Glomerular endothelial cell (primary cell): ENCODE results near the gene HOXA9. TPM values are rescaled to one million over a fixed set of nuclear protein-coding genes. Genes with fewer than 3 reads are reported as not detected.

Experiments used
- DNase-seq: peaks from one replicate; pipeline ENCODE4 v3.0.0-alpha.2; 2011; ENCODE audit warnings: low read depth, low spot score; ENCODE audit errors: extremely low read depth
- total RNA-seq: library from RNA; depleted of rRNA; stranded (reverse); fragments of >200 nt; gene quantifications from 2 replicates; pipeline ENCODE4 v1.2.3, GENCODE V29; 2015

HOXA9 gene
- total RNA-seq, 1 donor from 2014 or later: 36.1 TPM

DNA sequence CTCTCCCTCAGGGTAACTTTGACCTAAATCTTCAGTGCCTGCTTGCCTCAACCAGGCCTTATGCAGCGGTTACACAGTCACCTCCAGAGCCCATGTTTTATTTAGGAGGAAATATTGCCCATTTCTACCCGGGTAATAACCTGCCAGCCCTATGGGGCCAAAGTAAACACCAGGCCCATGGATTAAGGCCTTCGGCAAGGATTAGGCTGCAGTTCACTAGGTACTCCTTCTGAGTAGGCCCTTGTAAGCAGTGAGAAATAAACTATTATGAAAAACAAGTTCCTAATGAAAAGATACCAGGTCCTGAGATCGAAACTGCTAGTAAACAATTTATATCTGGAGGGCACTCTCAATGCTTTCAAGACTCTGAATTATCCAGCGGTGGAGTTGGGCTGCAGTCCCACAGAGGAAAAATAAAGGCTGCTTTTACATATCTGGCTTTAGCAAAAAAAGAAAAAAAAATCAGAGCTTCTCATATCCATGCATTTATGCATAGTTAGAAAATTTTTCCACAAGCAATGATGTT is 12.5 kb upstream of the HOXA9 start:
- no peak for DNase-seq

DNA sequence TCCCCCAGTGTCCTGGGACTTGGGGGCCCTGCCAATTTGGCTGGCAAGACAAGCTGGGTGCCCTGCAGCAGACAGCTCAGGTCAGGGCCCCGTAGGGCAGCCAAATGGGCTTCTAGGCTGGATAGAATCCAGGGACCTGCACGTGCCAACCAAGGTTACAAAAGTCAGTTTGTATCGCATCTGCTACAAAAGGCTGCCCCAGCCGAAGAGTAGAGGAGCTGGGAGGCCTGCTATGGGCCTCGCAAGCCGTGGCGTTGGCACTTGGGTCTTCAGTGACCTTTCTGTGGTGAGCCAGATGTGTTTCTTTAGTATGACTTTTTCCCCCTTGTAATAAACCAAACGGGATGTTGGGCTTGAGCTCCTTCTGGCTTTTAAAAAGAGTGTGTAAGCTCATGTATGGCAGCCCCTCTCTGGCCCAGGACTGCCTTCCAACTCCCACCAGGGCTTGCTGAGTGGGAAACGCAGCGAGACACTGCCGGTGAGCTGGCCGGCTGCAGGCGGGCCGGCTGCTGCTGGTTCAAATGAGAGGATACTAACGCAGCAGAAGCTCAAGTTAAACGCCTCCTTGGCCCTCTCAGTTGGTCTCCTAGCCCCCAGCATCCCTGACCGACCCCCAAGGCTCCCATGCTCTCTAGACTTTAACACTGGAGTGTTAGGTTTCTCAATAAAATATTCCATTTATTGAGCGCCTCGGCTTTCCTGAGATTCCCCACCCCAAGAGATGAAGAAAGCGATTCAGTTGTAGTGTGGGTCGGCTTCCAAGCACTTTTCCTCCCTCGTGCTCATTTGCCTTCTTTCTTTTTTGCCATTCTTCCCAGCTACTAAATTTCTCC is 11.8 kb upstream of the HOXA9 start:
- no peak for DNase-seq

DNA sequence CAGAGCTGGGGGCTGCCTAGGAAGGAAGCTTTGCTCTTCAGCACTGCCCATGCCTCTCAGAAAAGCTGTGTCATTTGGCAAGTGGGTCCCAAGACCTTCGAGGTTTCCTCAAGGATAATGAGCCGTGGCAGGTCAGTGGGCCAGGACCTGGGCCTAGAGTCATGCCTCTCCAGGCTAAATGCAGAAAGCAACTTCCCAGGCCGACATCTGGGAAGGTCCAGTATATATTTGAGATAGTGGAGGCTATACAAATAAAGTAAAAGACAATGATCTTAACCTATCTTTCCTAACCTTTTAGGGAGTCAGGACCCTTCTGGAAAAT is 11.1 kb upstream of the HOXA9 start:
- DNase-seq: no peak

DNA sequence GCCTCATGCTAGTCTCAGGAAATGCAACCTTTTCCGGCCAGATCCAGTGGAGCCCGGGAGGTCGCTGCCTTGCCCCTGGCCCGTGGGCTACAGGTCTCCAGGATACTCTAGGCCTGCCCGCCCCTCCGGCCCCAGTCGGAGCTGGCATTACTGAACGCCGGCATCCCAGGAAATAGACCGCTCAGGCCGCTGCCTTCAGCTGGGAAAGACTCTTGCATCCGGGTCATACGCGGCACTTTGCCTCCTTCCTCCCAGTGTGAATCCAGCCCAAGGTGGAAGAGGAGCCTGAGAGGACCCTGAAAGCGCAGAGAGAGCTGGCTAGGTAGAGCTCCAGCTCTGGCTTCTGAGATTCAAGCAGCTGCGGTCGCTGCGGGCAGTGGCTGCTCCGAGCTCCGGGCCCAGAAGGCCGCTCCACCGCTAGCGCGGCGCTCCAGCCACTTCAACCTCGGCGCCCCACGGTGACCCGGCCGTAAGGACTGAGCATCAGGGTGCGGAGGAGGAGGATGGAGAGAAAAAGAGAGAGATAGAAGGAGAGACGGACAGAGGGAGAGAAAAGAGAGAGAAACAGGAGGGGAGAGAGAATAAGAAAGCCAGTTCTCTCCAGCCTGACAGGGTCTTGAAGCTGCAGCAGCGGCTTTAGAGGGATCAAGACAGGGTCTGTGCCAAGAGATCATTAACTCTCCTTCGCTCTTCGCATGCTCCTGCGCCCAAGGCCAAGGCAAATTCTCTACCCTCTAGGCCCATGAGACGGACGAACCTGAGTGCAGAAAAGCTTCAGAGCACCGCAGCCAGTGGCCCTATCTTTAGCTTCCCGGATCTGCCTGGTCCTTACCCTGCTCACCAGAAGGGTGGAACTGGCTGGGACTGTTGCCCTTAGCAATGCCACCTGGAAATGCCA is 10.5 kb upstream of the HOXA9 start:
- no peak for DNase-seq

DNA sequence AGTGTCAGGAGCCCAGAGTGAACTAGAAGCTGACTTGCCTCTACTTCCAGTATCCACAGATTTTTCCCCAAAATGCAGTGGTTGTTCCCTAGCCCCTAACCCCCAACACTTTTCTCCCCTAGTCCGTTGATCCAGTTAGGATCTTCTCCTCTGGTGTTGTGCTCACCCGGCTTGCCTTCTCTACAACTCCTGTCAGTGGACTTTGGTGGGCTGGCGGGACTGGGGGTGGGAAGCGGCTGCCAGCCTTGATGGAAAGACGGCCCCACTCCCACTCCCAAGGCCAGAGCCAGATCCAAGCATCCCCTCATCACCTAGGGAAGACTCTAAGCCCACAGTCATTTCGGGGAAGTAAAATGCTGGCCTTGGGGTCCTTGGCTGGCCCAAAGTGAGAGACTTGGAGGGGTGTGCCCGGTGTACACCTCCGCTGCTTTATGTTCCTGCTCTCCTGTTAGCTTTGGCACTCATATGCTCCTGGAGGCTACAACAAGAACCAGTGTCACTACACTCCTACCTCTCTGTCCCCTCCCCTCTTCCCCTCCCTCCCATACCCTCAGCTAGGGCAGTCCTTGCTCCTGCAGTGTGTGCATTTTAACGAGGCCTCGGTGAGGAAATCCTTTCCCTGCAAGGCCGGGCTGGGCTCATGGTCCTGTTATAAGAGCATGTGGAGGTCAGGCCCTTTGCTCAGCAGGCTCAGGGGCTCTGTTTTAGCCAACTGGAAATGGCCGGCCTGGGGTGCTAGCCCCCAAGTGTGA is 9.7 kb upstream of the HOXA9 start:
- no peak for DNase-seq

DNA sequence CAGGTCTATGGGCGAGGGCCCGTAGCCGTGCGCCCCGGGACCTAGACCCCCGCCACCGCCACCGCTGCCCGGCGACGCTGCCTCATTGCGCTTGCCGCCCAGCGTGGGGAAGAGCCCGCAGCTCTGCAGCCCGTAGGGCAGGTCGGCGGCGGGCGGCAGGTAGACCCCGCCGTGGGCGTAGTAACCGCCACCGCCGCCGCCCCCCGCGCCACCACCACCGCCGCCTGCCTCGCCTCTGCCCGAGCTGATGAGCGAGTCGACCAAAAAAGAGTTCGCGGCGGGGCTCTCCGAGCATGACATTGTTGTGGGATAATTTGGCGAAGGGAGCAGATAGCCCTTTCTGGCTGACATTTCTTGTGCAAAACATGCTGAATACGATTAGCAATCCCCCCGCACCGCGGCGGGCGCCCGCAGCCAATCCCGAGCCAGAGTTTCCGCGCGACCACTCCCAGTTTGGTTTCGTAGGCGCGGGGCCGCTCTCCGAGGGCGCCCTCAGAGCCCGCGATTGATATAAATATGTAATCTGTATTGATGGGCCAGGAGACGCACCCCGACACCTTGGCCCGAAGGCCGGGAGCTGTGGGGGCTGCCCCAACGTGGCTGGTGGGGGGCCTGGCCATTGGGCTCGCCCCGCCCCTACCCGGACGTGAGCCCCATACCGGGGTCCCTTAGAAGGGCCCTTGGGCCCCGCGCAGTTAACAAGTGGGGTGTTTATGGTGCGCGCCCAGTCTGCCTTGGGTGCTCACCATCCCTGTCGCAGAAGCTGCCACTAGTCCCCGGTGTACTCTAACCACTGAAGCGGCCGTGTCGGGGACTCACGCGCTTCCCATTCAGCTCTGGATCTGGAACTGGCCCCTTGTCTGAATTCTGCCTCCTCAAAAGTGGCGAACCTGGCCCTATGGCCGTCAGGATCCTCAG is 8.9 kb upstream of the HOXA9 start, which contains the start of gene HOXA10:
Gene HOXA10, minus strand, starts transcription at position 365 of the 918 bp plus-strand sequence. Its CDS starts 14 bp downstream, at position 351.
- DNase-seq: no peak

DNA sequence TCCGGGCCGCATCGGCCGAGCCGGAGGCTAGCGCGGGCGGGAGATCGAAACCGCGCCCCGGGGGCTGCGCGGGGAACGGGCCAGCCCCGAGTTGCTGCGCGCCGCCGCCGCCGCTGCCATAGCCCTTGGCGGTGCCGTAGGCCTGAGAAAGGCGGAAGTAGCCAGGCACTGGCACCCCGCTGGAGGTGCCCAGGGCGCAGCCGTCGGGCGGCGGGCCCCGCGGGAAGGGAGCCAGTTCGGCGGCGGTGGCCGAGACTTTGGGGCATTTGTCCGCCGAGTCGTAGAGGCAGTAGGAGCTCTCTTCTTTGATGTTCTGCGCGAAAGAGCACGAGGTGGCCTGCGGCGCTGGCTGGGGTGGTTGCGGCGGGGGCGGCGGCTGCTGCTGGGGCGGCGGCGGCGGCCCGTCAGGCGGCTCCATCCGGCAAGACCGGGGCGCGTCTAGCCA is 8.2 kb upstream of the HOXA9 start:
- DNase-seq: no peak

DNA sequence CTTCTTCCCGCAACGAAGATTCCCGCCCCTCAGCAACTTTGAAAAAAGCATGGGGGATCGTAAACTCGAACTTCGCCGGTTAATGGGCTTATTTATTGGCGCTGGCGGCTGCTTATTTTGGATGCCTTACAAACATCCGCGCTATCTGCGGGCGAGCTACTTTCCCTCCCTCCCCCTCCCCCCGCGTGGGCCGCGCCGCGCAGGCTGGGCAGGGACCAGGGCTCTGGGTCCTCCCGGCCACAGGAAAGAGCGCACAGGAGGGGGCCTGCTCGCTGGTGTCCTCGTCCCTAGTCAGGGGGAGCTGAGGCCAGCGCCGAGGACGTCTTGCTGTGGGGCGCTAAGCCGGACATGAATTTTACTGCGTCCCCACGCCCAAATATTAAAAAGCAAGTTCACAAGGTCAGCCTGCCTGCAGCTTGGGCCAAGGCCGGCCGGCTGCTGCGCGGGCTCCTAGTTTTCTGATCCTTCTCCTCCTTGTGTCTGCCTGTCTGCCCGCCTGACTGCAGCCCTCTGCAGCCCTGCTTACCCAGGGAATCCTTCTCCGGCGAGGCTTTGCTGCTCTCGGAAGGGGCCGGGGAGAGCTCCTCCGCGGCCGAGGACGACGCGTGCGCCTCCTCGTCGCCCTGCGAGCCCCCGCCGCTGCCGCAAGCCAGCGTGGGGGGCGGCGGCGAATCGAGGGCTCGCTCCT is 7.6 kb upstream of the HOXA9 start:
- DNase-seq: no peak

DNA sequence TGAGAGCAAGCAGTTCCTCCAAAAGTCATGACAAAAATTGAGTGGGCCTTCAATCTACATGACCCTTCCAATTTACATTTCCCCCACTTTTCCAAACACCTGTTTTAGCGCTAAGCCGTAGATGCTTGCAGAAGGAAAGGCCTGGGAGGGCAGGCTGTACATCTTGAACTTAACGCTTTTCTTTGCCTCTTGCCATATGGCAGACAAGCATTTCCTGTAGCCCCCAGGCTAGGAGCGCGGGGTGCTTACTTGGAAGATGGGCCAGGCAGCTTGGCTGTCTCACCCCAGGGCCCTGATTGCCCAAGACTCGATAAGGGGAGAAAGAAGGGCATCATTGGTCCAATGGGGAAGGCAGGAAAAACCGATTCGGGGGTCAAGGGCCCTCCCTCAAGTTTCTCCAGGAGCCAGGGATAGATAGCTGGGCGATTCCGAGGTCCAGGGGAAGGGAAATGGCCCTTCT is 7.0 kb upstream of the HOXA9 start:
- DNase-seq: no peak

DNA sequence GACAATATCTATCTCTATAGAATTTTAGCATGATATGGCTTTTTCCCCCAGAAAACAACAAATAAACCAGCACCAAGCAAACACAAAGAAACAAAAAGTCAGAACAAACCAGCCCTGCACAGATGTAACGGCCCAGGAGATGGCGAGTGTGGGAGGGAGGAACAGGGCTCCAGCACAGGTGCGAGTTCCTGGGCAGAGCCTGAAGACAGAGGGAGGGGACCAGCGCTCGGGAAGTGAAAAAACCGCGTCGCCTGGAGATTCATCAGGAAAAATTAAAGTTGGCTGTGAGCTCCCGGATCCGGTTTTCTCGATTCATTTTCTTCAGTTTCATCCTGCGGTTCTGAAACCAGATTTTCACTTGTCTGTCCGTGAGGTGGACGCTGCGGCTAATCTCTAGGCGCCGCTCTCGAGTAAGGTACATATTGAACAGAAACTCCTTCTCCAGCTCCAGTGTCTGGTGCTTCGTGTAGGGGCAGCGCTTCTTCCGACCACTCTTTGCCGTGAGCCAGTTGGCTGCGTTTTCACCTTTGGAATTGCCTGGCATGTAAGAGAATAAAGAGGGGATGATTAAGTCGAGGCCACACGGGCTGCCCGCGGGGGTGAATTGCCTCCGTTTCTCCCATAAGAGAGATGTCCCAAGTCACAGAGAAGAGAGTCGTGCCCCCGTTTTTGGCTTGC is 6.4 kb upstream of the HOXA9 start:
- DNase-seq: no peak

DNA sequence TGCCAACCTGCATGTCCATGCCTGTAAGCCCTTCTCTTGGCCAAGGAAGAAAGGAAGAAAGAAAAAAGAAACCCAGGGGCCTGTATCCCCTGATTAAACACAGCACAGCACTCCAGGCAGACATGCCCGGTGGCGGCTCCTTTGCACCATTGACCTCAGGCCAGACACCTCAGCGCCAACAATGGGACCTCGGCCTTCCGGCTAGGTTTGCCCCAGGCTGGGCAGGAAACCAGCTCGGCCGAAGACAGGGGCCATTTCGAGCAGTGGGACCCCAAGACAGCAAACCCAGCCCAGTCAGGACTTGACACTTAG is 5.9 kb upstream of the HOXA9 start:
- no peak for DNase-seq

DNA sequence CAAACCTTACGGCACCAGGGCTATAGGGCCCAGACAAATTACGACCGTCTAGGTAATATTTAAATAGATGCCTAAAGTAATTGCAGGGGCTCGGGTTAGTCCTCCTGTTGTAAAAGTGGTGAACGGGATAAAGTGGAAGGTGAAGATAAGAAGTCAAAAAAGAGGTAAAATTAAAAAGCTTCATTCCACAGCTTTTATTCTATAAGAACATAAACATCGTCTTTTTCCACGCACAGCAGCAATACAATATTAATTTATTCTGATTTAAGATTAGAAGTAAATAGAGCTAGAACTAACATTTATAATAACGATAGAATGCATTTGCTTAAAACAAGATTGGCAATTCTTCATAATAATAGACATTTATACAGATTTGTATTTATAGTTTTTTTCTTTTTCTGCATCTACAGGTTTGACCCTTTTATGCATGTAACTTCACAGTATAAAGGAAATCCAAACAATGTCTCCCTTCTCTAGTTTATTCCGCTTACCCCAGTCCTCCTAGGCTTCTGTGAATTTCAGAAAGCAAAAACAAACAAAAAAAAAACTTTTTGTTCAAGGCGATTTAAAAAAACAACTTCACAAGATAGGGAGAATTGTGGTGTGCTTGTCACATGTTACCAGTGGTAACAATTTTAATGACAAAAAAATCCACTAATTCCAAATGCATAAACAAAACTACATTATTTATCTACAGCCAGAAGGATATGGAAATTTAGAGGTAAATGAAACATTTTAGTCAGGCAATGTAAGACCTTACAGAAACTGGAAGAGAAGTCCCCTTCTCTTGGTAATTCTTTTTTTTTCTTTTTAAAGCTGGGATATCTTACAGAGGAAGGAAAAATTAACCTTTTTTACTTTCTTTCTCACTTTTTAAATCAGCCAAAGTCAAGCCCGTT is 5.3 kb upstream of the HOXA9 start:
- DNase-seq: no peak

DNA sequence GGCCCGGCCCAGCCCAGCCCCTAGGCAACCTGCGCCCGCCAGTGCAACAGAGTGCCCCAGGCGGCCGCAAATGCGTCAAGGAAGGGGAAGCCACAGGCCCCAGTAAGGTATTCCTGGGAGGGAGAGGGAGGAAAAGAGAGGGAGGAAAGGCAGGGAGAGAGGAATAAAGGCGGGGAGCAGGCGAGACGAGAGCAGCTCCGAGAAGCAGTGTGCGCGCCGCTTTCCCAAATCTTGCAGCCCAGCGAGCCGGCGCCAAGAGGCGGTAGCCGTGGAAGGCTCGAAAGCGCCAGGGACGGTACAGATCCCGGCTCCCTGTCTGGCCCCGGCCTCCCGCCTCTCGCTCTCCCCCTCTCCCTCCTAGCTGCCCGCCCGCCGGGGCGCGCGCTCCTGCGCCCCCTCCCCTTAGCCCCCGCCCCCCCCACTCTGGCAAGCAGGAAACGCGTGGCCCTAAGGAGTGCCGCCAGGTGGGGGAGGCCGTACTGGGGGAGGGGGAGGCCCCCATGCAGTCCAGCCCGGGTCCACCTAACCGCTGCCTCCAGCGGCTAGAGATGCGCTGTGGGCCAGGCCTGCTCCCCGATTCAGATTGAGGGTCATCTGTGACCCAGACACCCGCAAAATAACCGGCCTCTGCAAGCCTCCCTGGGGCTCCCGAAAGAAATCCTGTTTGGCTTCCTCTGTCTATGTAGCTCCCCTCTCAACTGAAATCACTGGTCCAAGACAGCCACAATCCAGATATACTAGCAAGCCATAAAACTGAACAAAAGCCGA is 4.5 kb upstream of the HOXA9 start:
- DNase-seq: no peak

DNA sequence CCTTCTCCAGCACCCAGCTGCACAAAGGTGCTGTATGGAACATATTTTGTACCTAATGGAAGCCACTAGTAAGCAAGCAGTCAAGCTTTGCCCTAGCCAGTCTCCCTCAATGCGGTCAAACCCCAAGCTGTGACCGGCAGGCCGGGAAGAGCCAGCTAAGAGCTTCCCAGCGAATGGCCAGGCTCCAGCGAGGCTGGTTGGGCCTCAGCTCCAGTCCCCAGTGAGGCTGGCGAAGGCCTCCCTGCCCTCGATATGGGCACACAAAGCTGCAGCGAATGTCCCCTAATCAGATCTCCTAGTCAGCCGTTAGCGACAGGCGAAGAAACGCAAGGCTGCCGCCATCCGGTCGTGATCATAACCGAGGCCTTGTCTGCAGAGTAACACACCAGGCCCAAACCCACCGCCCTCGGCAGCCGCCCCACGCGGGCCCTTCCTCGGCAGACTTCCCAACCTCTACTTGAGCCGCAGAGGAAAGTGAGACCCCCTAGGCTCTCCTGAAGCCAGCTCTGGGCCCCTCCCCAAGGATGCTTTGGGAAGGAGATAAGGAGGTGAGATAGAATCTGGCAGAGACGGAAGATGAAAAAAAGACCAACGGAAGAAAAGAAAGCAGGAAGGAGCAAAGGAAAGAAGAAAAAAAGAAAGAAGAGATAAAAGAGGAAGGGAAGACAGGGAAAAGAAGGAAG is 3.1 kb upstream of the HOXA9 start:
- no peak for DNase-seq

DNA sequence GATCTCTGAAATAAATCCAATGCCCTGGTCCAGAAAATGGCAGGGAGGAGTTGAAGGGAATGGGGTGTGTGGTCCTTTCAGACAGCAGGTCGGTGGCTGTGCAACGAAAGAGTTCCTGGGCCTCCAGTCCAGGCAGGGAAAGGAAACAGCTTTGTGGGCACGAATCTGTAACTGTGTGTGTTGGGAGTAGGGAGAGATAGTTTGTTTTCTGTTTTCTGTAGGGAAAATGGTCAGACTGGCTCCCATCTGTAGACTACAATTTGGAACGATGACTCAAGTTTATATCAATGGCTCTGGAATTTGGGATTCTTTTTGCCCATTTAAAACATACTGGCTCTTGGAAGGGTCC is 2.6 kb upstream of the HOXA9 start:
- no peak for DNase-seq
